Activated CD4-positive, CD25-positive, alpha-beta regulatory T cell treated with anti-CD3 and anti-CD28 coated beads, Interleukin-2, amount 50 U/mL, for 16 hours (primary cell): Measurements from ENCODE around the gene DCAF5.
"Not testable (repeated sequence)": the region's sequence is repeated elsewhere in the genome, so short reads cannot be mapped to it uniquely, and the experiment has no call there.

Experiments used
- DNase-seq: peaks from one replicate; pipeline ENCODE4 v3.0.0-alpha.2; 2020; ENCODE audit warnings: low read depth, low spot score

Gene DCAF5

GRCh38 chr14:69101331-69101826, 51.5 kb downstream of the DCAF5 start:
- DNase-seq = no peak

DNA sequence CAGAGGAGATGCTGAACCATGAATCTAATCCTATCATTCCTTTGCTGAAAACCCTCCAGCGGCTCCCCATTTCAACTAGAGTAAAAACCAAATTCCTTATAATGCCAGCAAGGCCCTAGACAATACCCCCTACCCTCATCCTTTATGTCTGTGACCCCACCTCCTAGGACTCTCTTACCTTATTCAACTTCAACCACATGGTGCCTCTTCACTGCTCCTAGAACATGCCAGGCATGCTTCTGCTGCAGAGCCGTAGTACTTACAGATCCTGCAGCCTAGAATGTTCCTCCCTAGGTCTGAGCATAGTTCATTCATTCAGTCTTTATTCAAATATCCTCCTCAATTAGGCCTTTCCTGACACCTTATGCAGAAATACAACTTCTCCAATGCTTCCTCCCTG, 54.9 kb downstream of the DCAF5 start:
- no peak for DNase-seq

DNA sequence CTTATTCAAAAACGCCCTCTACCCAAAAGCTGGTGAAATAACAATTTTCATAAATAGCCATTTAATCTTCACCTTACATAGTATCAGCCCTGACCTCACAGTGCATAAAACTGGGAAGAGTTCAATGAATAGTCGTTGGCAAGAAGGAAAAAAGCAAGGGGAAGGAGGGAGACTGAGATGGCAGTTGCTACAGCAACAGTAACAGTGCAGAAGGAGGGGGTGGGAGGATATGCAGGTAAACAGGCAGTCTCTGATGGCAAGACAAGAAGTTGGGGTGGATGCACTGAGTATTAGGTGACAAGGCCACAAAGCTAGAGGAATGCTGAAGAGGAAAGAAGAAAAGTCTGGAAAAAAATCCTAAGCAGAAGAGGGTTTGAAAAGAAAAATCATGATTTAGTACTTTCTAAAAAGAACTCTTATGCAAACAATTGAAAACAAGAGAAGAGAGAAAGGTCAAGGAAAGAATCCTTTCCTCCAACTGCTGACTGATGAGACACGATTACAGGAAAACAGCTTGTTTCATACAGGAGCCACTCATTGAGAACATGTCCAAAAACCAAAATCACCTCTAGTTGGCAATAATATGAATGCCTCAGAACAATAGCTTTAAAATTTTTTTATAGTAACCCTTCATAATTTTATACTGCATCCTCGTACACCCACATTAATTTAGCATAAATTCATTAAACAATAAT, 56.0 kb downstream of the DCAF5 start:
- no peak for DNase-seq

GRCh38 chr14:69096246-69096645, 56.7 kb downstream of the DCAF5 start:
- DNase-seq = no peak

DNA sequence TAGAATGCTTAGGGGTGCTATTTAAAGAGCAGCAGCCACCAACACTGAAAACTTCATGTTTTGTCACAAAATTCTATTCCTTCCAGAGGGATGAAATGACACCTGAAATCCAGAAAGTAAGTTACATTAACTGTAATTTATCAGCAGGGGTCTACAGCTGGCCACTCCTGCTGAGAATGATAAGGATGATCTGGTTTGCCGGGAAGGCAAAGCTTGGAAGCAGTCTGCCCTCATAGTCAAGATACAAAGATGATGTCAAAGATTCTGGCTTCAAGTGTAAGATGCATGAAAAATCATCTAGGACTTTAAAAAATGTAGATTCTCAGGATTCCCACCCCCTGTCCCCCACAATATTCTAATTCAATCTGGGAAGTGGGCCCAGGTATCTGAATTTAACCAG, 58.4 kb downstream of the DCAF5 start:
- no peak for DNase-seq

DNA sequence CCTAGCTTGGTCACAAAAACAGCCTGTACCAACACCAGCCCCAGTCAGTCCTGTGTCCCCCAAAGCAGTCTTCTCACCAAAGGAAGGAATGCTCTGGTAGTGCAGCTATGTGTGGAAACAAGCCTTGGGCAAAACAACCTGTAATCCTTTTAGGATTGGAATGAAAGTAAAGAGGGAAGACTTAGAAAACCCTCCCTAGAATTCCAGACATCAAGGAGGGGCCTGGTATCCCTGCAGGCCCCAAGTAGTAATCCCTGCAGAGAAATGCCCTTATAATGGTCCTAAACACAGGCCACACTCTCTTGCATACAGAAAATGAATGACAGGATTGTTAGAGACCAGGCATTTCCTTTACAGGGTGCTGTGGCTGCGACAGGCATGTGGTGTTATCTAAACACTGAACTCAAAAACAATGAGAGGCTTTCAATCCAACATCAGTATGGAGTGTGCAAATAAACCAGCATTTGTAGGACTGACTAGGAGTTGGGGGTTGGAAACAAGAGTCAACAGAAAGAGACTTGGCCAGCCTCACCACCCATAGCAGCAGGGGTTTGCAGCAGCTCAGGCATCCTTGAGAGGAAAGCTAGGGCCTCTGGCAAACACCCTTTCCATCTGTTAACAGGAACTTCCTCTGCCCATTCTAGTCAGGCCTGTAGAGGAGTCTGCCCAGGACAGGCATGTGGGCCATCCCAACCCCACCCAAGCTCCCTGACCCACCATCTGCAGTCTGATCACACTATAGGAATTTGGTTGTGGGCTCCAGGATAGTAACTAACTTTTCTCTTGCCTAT, 59.1 kb downstream of the DCAF5 start:
- no peak for DNase-seq

- DNase-seq = no peak
These were observed 60.0 kb downstream of the DCAF5 start for GRCh38 chr14:69092840-69093422.

GRCh38 chr14:69091695-69092094, 61.2 kb downstream of the DCAF5 start:
- no peak for DNase-seq

DNA sequence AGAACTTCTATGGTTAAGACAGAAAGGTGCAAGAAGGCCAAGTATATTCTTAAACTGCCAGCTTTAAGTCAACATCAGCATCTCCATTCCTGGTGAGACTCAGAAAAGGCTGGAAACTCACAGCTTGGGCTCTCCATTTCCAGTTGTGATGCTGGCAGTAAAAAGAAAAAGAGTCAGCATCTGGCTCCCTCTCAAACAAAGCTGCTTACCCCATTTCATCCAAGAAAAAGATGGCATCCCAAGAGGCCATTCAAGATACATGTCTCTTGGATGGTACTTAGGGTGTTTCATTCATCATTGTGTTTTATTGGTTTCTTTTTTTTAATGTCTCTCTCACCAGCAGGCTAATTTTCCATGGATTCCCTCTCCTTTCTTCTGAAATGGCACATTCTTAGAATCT, 61.9 kb downstream of the DCAF5 start:
- DNase-seq = no peak

DNA sequence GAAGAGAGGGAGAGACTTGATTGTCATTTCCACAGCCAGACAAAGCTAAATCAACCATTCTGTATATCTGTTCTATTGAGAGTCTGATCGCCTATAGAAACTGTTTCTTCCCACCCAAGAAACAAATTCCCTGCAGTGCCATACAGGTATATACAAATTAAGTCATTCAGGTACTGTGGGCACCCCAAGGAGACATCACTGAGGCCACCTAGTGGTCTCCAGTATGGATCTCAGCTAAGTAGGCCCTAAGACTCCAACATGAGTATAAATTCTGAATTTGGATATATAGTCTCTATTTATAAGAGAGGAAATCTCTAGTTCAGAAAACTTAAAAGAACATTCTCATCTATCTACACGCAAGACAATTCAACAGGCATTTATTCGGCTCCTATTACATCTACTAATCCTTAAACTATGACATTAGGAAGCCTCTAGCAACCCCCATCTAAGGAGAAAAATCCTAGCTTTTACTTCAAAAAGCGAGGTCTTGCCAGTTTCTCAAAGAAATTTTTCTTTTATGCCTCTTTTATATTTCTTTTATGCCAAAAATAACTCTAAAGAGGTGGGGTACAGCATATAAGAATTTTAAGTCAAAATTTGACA, 62.6 kb downstream of the DCAF5 start:
- no peak for DNase-seq

GRCh38 chr14:69089046-69089445, 63.9 kb downstream of the DCAF5 start:
- no peak for DNase-seq

DNA sequence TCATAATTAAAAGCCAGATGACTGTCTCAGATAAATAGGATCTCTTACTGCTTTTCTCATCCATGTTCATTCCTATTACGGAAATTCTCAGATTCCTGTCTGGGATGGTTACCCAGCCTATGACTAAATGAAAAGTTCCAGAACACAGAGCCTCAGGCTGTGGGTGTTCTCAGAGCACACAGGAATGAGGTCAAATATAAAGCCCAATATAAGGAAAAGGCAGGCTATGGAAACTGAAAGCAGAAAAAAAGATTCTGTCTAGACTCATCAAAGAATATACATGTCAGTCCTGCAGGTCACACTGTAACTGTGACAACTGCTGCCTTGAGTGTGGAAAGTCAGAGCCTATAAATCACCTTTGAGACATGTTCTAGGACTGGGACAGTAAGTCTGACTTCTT, 64.3 kb downstream of the DCAF5 start:
- DNase-seq = no peak

GRCh38 chr14:69087061-69087461, 65.9 kb downstream of the DCAF5 start:
- DNase-seq = no peak

GRCh38 chr14:69086537-69086936, 66.4 kb downstream of the DCAF5 start:
- DNase-seq = no peak

DNA sequence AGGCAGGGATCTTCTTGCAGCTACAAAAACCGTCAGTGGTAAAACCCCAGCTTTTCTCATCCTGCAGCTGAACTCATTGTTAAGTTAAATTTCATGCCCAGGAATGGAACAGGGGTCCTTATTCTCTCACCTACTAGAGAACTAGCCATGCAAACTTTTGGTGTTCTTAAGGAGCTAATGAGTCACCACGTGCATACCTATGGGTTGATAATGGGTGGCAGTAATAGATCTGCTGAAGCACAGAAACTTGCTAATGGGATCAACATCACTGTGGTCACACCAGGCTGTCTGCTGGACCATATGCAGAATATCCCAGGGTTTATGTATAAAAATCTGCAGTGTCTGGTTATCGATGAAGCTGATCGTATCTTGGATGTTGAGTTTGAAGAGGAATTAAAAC, 68.9 kb downstream of the DCAF5 start:
- DNase-seq = no peak

GRCh38 chr14:69083181-69083580, 69.7 kb downstream of the DCAF5 start:
- no peak for DNase-seq

- no peak for DNase-seq
These were observed 71.6 kb downstream of the DCAF5 start for GRCh38 chr14:69081271-69081670.

GRCh38 chr14:69079747-69080146, 73.2 kb downstream of the DCAF5 start:
- no peak for DNase-seq

DNA sequence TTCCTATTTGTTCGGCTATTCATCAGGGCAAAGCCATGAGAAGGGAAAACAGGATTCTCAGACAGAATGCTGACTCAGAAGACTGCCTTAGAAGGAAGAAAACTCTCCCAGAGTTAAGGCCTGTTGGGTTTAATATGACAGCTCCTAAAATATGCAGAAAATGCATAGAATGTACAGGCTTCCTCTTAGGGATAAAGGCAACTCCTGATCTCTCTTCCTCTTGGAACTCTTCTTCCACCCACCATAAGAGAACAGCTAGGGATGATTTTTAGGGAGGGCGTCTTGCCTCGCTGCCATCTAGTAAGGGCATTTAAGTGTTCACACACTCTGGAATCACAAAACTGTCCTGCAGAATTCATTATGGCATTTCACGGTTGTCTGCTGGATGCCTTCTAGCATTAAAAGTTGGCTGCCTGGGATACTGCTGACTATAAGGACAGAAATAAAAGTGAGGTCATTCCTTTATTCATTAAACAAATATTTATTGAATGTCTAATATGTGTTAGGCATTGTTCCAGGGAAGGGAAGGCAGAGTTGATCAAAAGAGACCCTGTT, 73.7 kb downstream of the DCAF5 start:
- no peak for DNase-seq

DNA sequence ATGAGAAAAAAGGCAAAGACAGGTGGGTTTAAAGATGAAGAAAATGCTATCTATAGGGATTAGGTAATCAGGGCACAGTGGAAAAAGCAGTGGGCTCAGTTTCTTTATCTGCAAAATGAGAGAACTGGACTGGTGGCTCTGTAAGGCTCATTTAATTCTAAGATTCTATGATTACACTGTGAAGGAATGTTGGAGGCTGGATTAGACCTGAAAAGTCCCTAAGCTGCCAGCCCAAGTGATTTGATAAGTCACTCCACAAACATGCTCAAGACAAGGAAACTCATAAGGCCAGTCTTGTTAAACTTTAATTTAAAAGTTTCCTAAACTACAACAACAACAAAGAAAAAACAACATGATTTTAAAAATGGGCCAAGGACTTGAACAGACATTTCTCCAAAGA, 75.1 kb downstream of the DCAF5 start:
- DNase-seq = no peak

GRCh38 chr14:69077185-69077584, 75.7 kb downstream of the DCAF5 start:
- DNase-seq = not testable (repeated sequence)

DNA sequence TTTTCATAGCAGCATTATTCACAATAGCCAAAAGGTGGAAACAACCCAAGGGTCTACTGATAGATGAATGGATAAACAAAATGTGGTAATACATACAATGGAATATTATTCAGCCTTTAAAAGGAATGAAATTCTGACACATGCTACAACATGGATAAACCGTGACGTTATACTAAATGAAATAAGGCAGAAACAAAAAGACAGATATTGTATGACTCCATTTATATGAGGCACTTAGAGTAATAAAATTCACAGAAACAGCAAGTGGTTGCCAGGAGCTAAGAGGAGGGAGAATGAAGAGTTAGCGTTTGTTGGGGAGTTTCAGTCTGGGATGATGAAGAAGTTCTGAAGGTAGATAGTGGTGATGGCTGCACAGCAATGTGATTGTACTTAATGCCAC, 76.6 kb downstream of the DCAF5 start:
- no peak for DNase-seq
